Uterus (tissue), 2 donors: Measurements from ENCODE around the gene TM9SF2.

Source experiments
- CTCF ChIP-seq, 4 experiments: fragments of 200-600 bp in 2 of 4; fragments of 450-650 bp in 2 of 4; sonication (generic) in 2 of 4; IDR thresholded peaks; one replicate each; pipeline ENCODE4 v1.5.1; 2016 to 2019; ENCODE audit warnings: antibody characterized with exemption in 4 of 4, mild to moderate bottlenecking in 2 of 4, moderate library complexity in 1 of 4
- POLR2A ChIP-seq, 2 donors: fragments of 450-650 bp; IDR thresholded peaks; one replicate each; pipeline ENCODE4 v1.6.1; 2016; ENCODE audit warnings: antibody characterized with exemption in 2 of 2, mild to moderate bottlenecking in 1 of 2, moderate library complexity in 1 of 2

GRCh38 chr13:99486996-99487395 is 14.3 kb upstream of the TM9SF2 start:
- TF ChIP-seq CTCF (IDR thresholded peaks at IDR 0.05), result no peak
- no peak for TF ChIP-seq POLR2A (IDR thresholded peaks at IDR 0.05)
